IMR-90 (cell line): Measurements from ENCODE around the gene CLDN2. TPM values are rescaled to one million over a fixed set of nuclear protein-coding genes. Genes with fewer than 3 reads are reported as not detected.

Source experiments
- ATAC-seq: fragments of 200-7000 bp; cut with Tn5 transposase; 2 replicates; pipeline ENCODE4 v1.9.1; 2020; ENCODE audit warnings: low read depth, mild to moderate bottlenecking, moderate library complexity
- BruUV-seq: library from RNA; stranded (reverse); fragments of 400-500 nt; replicated peaks from 2 replicates; lab custom pipeline; 2021; lab: Mats Ljungman, UMichigan
- CTCF ChIA-PET: fragments of 300-600 bp; formaldehyde crosslinking; extraction: SDS; loops from one replicate; lab custom pipeline; 2021; ENCODE audit warnings: antibody characterized with exemption; lab: Yijun Ruan, JAX
- POLR2A ChIA-PET: fragments of 300-600 bp; sonication (Branson Sonifier 250); formaldehyde crosslinking; loops from one replicate; lab custom pipeline; 2022; ENCODE audit warnings: antibody characterized with exemption; ENCODE audit not compliant: unreplicated experiment; lab: Charles Lee
- DNase-seq: peaks from one replicate; pipeline ENCODE4 v3.0.0; 2013
- H2AFZ ChIP-seq: replicated peaks from 2 replicates; pipeline ENCODE3; 2013; ENCODE audit warnings: low read length, mild to moderate bottlenecking; ENCODE audit not compliant: poor library complexity
- H2AK5ac ChIP-seq: 2 replicates; pipeline ENCODE4 v1.6.1; 2013; ENCODE audit warnings: low read depth, low read length, inconsistent platforms
- H2AK9ac ChIP-seq: replicated peaks from 2 replicates; pipeline ENCODE3; 2013; ENCODE audit warnings: mild to moderate bottlenecking, low read depth, low read length, moderate library complexity; ENCODE audit not compliant: poor library complexity
- H2BK120ac ChIP-seq: 2 replicates; pipeline ENCODE4 v1.6.1; 2013; ENCODE audit warnings: low read depth, low read length, inconsistent platforms
- H2BK15ac ChIP-seq: 3 replicates; pipeline ENCODE4 v1.6.1; 2013; ENCODE audit warnings: low read depth, low read length, inconsistent platforms
- H2BK20ac ChIP-seq: 2 replicates; pipeline ENCODE4 v1.6.1; 2013; ENCODE audit warnings: low read depth, mild to moderate bottlenecking, inconsistent platforms, low read length, moderate library complexity
- H2BK5ac ChIP-seq: 2 replicates; pipeline ENCODE4 v1.6.1; 2013; ENCODE audit warnings: mild to moderate bottlenecking, low read depth, low read length, inconsistent platforms; ENCODE audit not compliant: poor library complexity, severe bottlenecking
- H3K14ac ChIP-seq: replicated peaks from 2 replicates; pipeline ENCODE4 v1.6.1; 2013; ENCODE audit warnings: low read depth, low read length, inconsistent platforms
- H3K18ac ChIP-seq: 2 replicates; pipeline ENCODE4 v1.6.1; 2013; ENCODE audit warnings: low read depth, low read length, control low read depth
- H3K23ac ChIP-seq: 2 replicates; pipeline ENCODE4 v1.6.1; 2013; ENCODE audit warnings: low read depth, low read length, inconsistent platforms
- H3K27ac ChIP-seq: 2 replicates; pipeline ENCODE4 v1.5.1; 2013; ENCODE audit warnings: mild to moderate bottlenecking, control low read depth, low read length; ENCODE audit not compliant: insufficient read depth
- H3K27me3 ChIP-seq: 2 replicates; pipeline ENCODE4 v1.6.1; 2013; ENCODE audit warnings: low read length; ENCODE audit not compliant: control insufficient read depth, insufficient read depth
- H3K36me3 ChIP-seq: 2 replicates; pipeline ENCODE4 v1.6.1; 2013; ENCODE audit warnings: low read length, mixed read lengths; ENCODE audit not compliant: control insufficient read depth, insufficient read depth
- H3K4ac ChIP-seq: 2 replicates; pipeline ENCODE4 v1.6.1; 2013; ENCODE audit warnings: low read depth, low read length, inconsistent platforms
- H3K4me1 ChIP-seq: 2 replicates; pipeline ENCODE4 v1.6.1; 2013; ENCODE audit warnings: low read length, mixed read lengths; ENCODE audit not compliant: control insufficient read depth, insufficient read depth
- H3K4me2 ChIP-seq: 2 replicates; pipeline ENCODE4 v1.6.1; 2013; ENCODE audit warnings: low read depth, mild to moderate bottlenecking, control low read depth, low read length, moderate library complexity
- H3K4me3 ChIP-seq: 2 replicates; pipeline ENCODE4 v1.5.1; 2013; ENCODE audit warnings: low read depth, mild to moderate bottlenecking, control low read depth, low read length, moderate library complexity; ENCODE audit not compliant: insufficient read depth
- H3K56ac ChIP-seq: 2 replicates; pipeline ENCODE4 v1.6.1; 2013; ENCODE audit warnings: low read length, inconsistent platforms; ENCODE audit not compliant: insufficient read depth; ENCODE audit errors: extremely low read depth
- H3K79me1 ChIP-seq, 2 experiments: 2 replicates each; pipeline ENCODE4 v1.6.1; 2013; ENCODE audit warnings: low read length in 2 of 2, inconsistent platforms in 1 of 2, low read depth in 1 of 2
- H3K9ac ChIP-seq: 2 replicates; pipeline ENCODE4 v1.6.1; 2013; ENCODE audit warnings: low read depth, low read length, control low read depth
- H3K9me1 ChIP-seq: 2 replicates; pipeline ENCODE4 v1.6.1; 2013; ENCODE audit warnings: low read length, inconsistent platforms; ENCODE audit not compliant: insufficient read depth
- H3K9me3 ChIP-seq: 2 replicates; pipeline ENCODE4 v1.6.1; 2013; ENCODE audit warnings: low read length; ENCODE audit not compliant: control insufficient read depth, insufficient read depth
- H4K20me1 ChIP-seq: 2 replicates; pipeline ENCODE4 v1.6.1; 2013; ENCODE audit warnings: low read length, inconsistent platforms; ENCODE audit not compliant: insufficient read depth
- H4K5ac ChIP-seq: 2 replicates; pipeline ENCODE4 v1.6.1; 2013; ENCODE audit warnings: mild to moderate bottlenecking, low read depth, low read length, control low read depth
- H4K8ac ChIP-seq, 2 experiments: 2 replicates each; pipeline ENCODE4 v1.6.1; 2013; ENCODE audit warnings: low read depth in 2 of 2, low read length in 2 of 2, control low read depth in 1 of 2, inconsistent platforms in 1 of 2
- H4K91ac ChIP-seq: 2 replicates; pipeline ENCODE4 v1.6.1; 2013; ENCODE audit warnings: low read depth, low read length, inconsistent platforms; ENCODE audit not compliant: insufficient read depth
- BHLHE40 ChIP-seq: fragments of 150-350 bp; IDR thresholded peaks from 2 replicates; pipeline ENCODE4 v1.6.1; 2016; ENCODE audit warnings: mild to moderate bottlenecking, low read depth, low read length
- CEBPB ChIP-seq: IDR thresholded peaks from 2 replicates; pipeline ENCODE4 v1.6.1; 2012; ENCODE audit warnings: low read depth, low read length, improper control_type of control experiment
- CHD1 ChIP-seq: IDR thresholded peaks from 2 replicates; pipeline ENCODE4 v1.6.1; 2012; ENCODE audit warnings: low read depth, low read length, improper control_type of control experiment
- FOS ChIP-seq: fragments of 150-350 bp; IDR thresholded peaks from 2 replicates; pipeline ENCODE4 v1.6.1; 2016; ENCODE audit warnings: low read depth, low read length
- MAFK ChIP-seq: IDR thresholded peaks from 2 replicates; pipeline ENCODE4 v1.6.1; 2012; ENCODE audit warnings: low read depth, low read length, improper control_type of control experiment
- MAZ ChIP-seq: IDR thresholded peaks from 2 replicates; pipeline ENCODE4 v1.6.1; 2012; ENCODE audit warnings: low read depth, mild to moderate bottlenecking, low read length, improper control_type of control experiment, moderate library complexity, borderline replicate concordance
- NFE2L2 ChIP-seq: fragments of 150-350 bp; IDR thresholded peaks from 2 replicates; pipeline ENCODE4 v1.6.1; 2016; ENCODE audit warnings: low read depth, mild to moderate bottlenecking, low read length
- RAD21 ChIP-seq: IDR thresholded peaks from 2 replicates; pipeline ENCODE4 v1.6.1; 2012; ENCODE audit warnings: low read length, improper control_type of control experiment
- RCOR1 ChIP-seq: IDR thresholded peaks from 2 replicates; pipeline ENCODE4 v1.6.1; 2012; ENCODE audit warnings: mild to moderate bottlenecking, low read length, improper control_type of control experiment; ENCODE audit not compliant: insufficient replicate concordance
- SMC3 ChIP-seq: fragments of 150-350 bp; IDR thresholded peaks from 2 replicates; pipeline ENCODE4 v1.6.1; 2016; ENCODE audit warnings: low read depth, mild to moderate bottlenecking, antibody characterized with exemption, low read length, moderate library complexity
- WGBS, 2 experiments: methylation state at CpG; one replicate each; pipeline versions ENCODE4 v1.1.5 to v1.1.7; 2013; ENCODE audit warnings: missing lambda C conversion rate in 2 of 2; ENCODE audit not compliant: insufficient read length in 1 of 2; ENCODE audit errors: extremely low coverage in 2 of 2; 5-methylcytosine and 5-hydroxymethylcytosine counted together
- dilution Hi-C: fragments of 300-500 bp; cut with HindIII; formaldehyde crosslinking; loops from one replicate; pipeline ENCODE4 v1.14.3; 2018; ENCODE audit warnings: low sequenced_read_pairs; ENCODE audit not compliant: unreplicated experiment
- in situ Hi-C: fragments of 300-500 bp; cut with MboI; formaldehyde crosslinking; loops from 3 replicates; pipeline ENCODE4 v1.14.3; 2019; ENCODE audit warnings: low sequenced_read_pairs, inconsistent platforms, mixed read lengths
- intact Hi-C: fragments of 100-400 bp; cut with micrococcal nuclease; formaldehyde crosslinking; loops from 2 replicates; pipeline ENCODE4 v1.10.0; 2022
- polyA plus RNA-seq, 3 experiments: library from polyadenylated mRNA; depleted of rRNA; stranded (reverse); fragments of >200 nt; gene quantifications; 2 replicates each; pipeline ENCODE4 v1.2.3, GENCODE V29; 2012; ENCODE audit warnings: low replicate concordance in 1 of 3
- total RNA-seq: library from RNA; depleted of rRNA; stranded (reverse); fragments of >200 nt; gene quantifications from 2 replicates; pipeline ENCODE4 v1.2.3, GENCODE V29; 2012
- TF ChIP-seq, protein P1 (sequence below): fragments of 150-350 bp; IDR thresholded peaks from 2 replicates; pipeline ENCODE4 v1.6.1; 2017; ENCODE audit warnings: mild to moderate bottlenecking, antibody characterized with exemption, low read length, low read depth
- TF ChIP-seq, protein P2 (sequence below): fragments of 150-350 bp; IDR thresholded peaks from 2 replicates; pipeline ENCODE4 v1.6.1; 2016; ENCODE audit warnings: low read depth, mild to moderate bottlenecking, low read length, moderate library complexity, borderline replicate concordance
- TF ChIP-seq, protein P3 (sequence below): conservative IDR thresholded peaks from 2 replicates; pipeline ENCODE4 v1.5.1; 2012; ENCODE audit warnings: mild to moderate bottlenecking, low read depth, low read length, improper control_type of control experiment

The CLDN2 gene
- total and polyA plus RNA-seq, 2 of the 4 experiments (the other 2 are of a cell fraction): 0.03 TPM; not detected in 1

DNA sequence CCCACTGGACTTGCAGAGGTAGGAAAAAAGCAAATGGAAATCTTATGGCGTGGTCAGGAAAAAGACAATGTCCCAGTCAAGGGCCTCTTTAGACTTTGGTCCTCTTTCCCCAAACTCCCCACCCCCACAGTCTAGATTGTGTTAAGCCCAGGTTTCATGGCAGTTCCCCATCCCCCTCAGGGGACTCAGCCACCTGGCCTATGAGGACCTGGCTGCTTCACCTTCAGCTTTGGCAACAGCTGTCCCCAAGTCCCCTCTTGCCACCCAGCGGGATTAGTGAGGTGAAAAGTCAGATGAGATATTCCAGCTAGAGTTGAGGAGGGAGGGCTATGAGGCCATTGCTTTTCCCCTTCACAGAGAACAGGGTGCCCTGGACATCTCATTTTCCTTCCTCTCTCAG is 17.5 kb upstream of the CLDN2 start:
- Histone ChIP-seq H3K9me3 (no peaks in the 10 kb centered on the region), H2AK9ac (no peak overlapping the region), H4K5ac (no peak overlapping the region), H3K9me1 (no peaks in the 10 kb centered on the region), H4K20me1 (no peaks in the 10 kb centered on the region), H3K4me3 (no peak overlapping the region), H2BK20ac (no peak overlapping the region), H3K9ac (no peak overlapping the region), H3K79me1 (no peaks in the 10 kb centered on the region), H3K36me3 (no peaks in the 10 kb centered on the region), H2BK15ac (no peak overlapping the region), H3K56ac (no peak overlapping the region), H2AFZ (no peak overlapping the region), H3K14ac (no peak overlapping the region), H2BK5ac (no peak overlapping the region), H3K18ac (no peak overlapping the region), H2BK120ac (no peak overlapping the region), H2AK5ac (no peak overlapping the region), H3K27ac (no peak overlapping the region), H4K8ac (no peak overlapping the region), H3K4me2 (no peak overlapping the region), H3K23ac (no peak overlapping the region), H3K4ac (no peak overlapping the region), H3K4me1 (no peaks in the 10 kb centered on the region), H4K91ac (no peak overlapping the region), H3K27me3 (peaks cover 14% of the 10 kb centered on the region)
- no CpG with 5 or more reads among the region's 2 CpGs for WGBS, 2 experiments
- TF ChIP-seq, protein P1, sequence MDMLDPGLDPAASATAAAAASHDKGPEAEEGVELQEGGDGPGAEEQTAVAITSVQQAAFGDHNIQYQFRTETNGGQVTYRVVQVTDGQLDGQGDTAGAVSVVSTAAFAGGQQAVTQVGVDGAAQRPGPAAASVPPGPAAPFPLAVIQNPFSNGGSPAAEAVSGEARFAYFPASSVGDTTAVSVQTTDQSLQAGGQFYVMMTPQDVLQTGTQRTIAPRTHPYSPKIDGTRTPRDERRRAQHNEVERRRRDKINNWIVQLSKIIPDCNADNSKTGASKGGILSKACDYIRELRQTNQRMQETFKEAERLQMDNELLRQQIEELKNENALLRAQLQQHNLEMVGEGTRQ: no peak
- TF ChIP-seq FOS (no peak), SMC3 (no peak), CHD1 (no peak), CEBPB (no peak), NFE2L2 (no peak), RCOR1 (no peak), RAD21 (no peak), MAZ (no peak), BHLHE40 (no peak), MAFK (no peak)
- TF ChIP-seq, protein P2, sequence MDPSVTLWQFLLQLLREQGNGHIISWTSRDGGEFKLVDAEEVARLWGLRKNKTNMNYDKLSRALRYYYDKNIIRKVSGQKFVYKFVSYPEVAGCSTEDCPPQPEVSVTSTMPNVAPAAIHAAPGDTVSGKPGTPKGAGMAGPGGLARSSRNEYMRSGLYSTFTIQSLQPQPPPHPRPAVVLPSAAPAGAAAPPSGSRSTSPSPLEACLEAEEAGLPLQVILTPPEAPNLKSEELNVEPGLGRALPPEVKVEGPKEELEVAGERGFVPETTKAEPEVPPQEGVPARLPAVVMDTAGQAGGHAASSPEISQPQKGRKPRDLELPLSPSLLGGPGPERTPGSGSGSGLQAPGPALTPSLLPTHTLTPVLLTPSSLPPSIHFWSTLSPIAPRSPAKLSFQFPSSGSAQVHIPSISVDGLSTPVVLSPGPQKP: no peak
- TF ChIP-seq, protein P3, sequence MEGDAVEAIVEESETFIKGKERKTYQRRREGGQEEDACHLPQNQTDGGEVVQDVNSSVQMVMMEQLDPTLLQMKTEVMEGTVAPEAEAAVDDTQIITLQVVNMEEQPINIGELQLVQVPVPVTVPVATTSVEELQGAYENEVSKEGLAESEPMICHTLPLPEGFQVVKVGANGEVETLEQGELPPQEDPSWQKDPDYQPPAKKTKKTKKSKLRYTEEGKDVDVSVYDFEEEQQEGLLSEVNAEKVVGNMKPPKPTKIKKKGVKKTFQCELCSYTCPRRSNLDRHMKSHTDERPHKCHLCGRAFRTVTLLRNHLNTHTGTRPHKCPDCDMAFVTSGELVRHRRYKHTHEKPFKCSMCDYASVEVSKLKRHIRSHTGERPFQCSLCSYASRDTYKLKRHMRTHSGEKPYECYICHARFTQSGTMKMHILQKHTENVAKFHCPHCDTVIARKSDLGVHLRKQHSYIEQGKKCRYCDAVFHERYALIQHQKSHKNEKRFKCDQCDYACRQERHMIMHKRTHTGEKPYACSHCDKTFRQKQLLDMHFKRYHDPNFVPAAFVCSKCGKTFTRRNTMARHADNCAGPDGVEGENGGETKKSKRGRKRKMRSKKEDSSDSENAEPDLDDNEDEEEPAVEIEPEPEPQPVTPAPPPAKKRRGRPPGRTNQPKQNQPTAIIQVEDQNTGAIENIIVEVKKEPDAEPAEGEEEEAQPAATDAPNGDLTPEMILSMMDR: no peak
- intact Hi-C loops: no loop called here
- ATAC-seq: no peak
- ChIA-PET CTCF (interaction anchor here (1.3 kb wide), 1 partner anchor 48 kb away, joined by 4 read pairs; no protein-coding TSS in a partner anchor), POLR2A (interaction anchor here (0.5 kb wide), 1 partner anchor 11 kb away, joined by 5 read pairs; no protein-coding TSS in a partner anchor)
- in situ Hi-C loops: no loop called here
- DNase-seq: no peak
- dilution Hi-C loops: no loop called here
- no TSS peak for BruUV-seq
